ENCODE results near the gene ORAI2. TPM values are rescaled to one million over a fixed set of nuclear protein-coding genes. Genes with fewer than 3 reads are reported as not detected.
A peak's percentile ranks its signal among the peaks of the same experiment; 100 is the strongest.
"Not testable (repeated sequence)": the region's sequence is repeated elsewhere in the genome, so short reads cannot be mapped to it uniquely, and the experiment has no call there.

Gene ORAI2
- total and polyA plus RNA-seq, 7 experiments from 2014 or later, result 19.9 to 72.6 (median 28.5) TPM

DNA sequence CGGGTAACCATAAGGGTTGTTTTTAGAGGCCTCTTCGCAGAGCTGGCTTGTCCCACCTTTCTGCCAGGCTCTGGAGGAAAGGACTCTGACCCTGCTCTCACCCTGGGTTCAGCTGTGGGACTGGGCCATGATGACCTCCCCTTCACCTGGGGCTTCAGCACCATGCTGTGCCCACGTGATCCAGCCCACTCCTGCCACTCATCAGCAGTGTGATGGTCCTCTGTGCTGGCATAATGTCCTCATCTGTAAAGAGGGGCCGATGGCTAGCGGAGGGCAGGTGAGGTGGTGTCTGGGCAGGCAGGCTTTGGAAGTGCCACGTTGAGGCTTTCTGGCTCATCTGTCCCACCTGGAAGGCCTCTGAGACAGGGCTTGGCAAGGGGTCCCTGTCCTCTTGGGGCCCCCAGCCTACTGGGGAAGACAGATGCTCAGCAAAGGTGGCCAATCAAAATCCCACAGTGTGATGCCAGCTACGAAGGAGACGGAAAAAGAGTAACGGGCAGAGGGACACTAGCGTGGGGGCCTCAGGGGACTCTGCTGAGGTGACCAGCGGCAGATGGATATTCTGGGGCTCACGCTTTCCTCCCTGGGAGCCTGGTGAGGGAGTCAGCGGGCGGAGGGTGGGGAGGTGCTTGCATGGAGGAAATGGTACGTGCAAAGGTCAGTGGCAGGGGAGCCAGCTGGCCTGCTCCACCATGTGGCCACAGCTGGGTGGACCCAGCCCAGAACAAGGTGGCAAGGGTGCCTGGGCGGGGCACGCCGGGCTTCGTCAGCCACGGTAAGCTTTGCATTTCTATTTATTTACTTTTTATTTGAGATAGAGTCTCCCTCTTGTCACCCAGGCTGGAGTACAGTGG lies 36.8 kb downstream of the ORAI2 start:
- Histone ChIP-seq H3K4me1 (ENCODE audit: control insufficient read depth in 2 of 2, insufficient read depth in 2 of 2, low read length in 2 of 2) (peaks cover 9 to 13% of the 10 kb centered on the region in 2 donors), H3K27ac (ENCODE audit: low read depth, low read length) (no peak overlapping the region), H3K9me3 (ENCODE audit: control insufficient read depth in 2 of 3, low read length in 3 of 3) (no peaks in the 10 kb centered on the region), H3K36me3 (ENCODE audit: control insufficient read depth in 2 of 3, insufficient read depth in 3 of 3, low read length in 3 of 3) (peaks cover 0 to 59% (median 0%) of the 10 kb centered on the region in 3 experiments), H3K27me3 (ENCODE audit: control insufficient read depth in 2 of 2, insufficient read depth in 2 of 2, low read length in 2 of 2) (no peaks in the 10 kb centered on the region), H3K4me3 (ENCODE audit: low read length) (no peak overlapping the region)
- intact Hi-C loops (cut with micrococcal nuclease), result loop anchor here (5.0 to 10.0 kb wide), 2 partner anchors 185 to 193 kb away; partner anchors contain the start of gene SH2B2 (in 1 of the 2)
- Mint-ChIP-seq H3K36me3 (peaks cover 0 to 9% (median 0%) of the 10 kb centered on the region in 5 donors), H3K4me3 (no peak overlapping the region), H3K9me3 (no peaks in the 10 kb centered on the region), H3K27me3 (no peaks in the 10 kb centered on the region), H3K4me1 (peaks cover 0 to 20% (median 18%) of the 10 kb centered on the region in 7 donors), H3K27ac (peak overlapping the region in 1 of 9 donors; percentile 24)
- ATAC-seq (no peak), DNase-seq (no peak)
- POLR2A ChIA-PET, result interaction anchor here (1.3 kb wide), 1 partner anchor 58 kb away, joined by 4 read pairs; no protein-coding TSS in a partner anchor
- CTCF ChIA-PET, result no interaction called here

DNA sequence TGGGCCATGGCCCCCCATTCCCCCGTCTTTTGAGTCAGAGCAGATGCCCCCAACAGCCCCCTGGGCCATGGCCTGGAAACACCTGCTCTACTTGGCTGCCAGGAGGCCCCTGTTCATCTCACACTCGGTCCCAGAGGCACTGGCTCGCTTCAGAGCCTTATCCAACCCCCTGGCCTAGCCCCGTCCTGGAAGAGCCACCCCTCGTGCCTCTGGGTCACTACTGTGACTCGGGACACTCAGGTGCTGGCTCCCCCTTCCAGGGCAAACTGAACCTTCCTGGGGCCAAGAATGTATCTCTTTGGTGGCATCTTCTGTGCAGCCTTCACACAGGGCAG lies 38.4 kb downstream of the ORAI2 start:
- no peak overlapping the region for H3K4me3 Mint-ChIP-seq
- no peaks in the 10 kb centered on the region for H3K27me3 Mint-ChIP-seq
- H3K36me3 Mint-ChIP-seq, result peaks cover 0 to 4% (median 0%) of the 10 kb centered on the region in 5 donors
- peaks cover 0 to 2% of the 10 kb centered on the region in 2 donors for H3K4me1 ChIP-seq (ENCODE audit: control insufficient read depth in 2 of 2, insufficient read depth in 2 of 2, low read length in 2 of 2)
- H3K27me3 ChIP-seq (ENCODE audit: control insufficient read depth in 2 of 2, insufficient read depth in 2 of 2, low read length in 2 of 2), result no peaks in the 10 kb centered on the region
- H3K27ac ChIP-seq (ENCODE audit: low read depth, low read length), result no peak overlapping the region
- intact Hi-C loops (cut with micrococcal nuclease), result no loop called here
- no peaks in the 10 kb centered on the region for H3K9me3 Mint-ChIP-seq
- DNase-seq (no peak), ATAC-seq (no peak)
- peaks cover 0 to 6% (median 5%) of the 10 kb centered on the region in 7 donors for H3K4me1 Mint-ChIP-seq
- no peak overlapping the region for H3K4me3 ChIP-seq (ENCODE audit: low read length)
- CTCF ChIA-PET, result interaction anchor here (1.0 kb wide), 1 partner anchor 67 kb away, joined by 3 read pairs; no protein-coding TSS in a partner anchor
- no peaks in the 10 kb centered on the region for H3K9me3 ChIP-seq (ENCODE audit: control insufficient read depth in 2 of 3, low read length in 3 of 3)
- peak overlapping the region in 3 of 9 donors; percentile 3 to 55 (median 42) for H3K27ac Mint-ChIP-seq
- POLR2A ChIA-PET, result no interaction called here
- peaks cover 0 to 57% (median 0%) of the 10 kb centered on the region in 3 experiments for H3K36me3 ChIP-seq (ENCODE audit: control insufficient read depth in 2 of 3, insufficient read depth in 3 of 3, low read length in 3 of 3)

DNA sequence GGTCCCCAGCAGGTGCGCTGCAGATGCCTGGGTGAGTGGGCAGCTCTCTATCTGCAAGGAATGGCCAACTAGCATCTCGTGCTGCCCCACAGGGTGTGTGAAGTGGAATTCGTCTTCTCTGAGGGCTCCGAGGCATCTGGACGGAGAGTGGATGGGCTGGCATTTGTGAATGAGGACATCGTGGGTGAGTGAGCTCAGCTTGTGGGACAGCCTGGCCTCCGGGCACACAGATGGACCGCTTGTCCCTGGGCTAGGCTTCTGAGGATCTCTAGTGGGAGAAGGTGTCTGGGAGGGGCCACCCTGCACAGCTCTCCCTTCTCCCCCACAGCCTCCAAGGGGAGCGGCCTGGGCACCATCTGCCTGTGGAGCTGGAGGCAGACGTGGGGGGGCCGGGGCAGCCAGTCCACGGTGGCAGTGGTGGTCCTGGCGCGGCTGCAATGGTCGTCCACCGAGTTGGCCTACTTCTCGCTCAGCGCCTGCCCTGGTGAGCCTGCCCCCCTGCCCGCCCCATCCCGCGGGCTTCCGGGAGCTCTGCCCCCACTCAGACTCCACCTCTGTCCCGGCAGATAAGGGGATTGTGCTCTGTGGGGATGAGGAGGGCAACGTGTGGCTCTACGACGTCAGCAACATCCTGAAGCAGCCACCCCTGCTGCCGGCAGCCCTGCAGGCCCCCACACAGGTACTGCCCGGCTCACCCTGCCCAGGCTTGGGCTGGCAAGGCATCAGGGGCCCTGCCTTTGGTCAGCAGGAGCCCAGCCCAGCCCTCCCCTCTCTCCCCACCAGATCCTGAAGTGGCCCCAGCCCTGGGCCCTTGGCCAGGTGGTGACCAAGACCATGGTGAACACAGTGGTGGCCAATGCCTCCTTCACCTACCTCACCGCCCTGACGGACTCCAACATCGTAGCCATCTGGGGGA lies 39.0 kb downstream of the ORAI2 start:
- no peaks in the 10 kb centered on the region for H3K9me3 Mint-ChIP-seq
- Histone ChIP-seq H3K9me3 (ENCODE audit: control insufficient read depth in 2 of 3, low read length in 3 of 3) (no peaks in the 10 kb centered on the region), H3K27me3 (ENCODE audit: control insufficient read depth in 2 of 2, insufficient read depth in 2 of 2, low read length in 2 of 2) (no peaks in the 10 kb centered on the region), H3K27ac (ENCODE audit: low read depth, low read length) (no peak overlapping the region), H3K36me3 (ENCODE audit: control insufficient read depth in 2 of 3, insufficient read depth in 3 of 3, low read length in 3 of 3) (peaks cover 0 to 57% (median 0%) of the 10 kb centered on the region in 3 experiments), H3K4me1 (ENCODE audit: control insufficient read depth in 2 of 2, insufficient read depth in 2 of 2, low read length in 2 of 2) (no peaks in the 10 kb centered on the region), H3K4me3 (ENCODE audit: low read length) (no peak overlapping the region)
- ChIA-PET CTCF (no interaction called here), POLR2A (interaction anchor here (0.6 kb wide), 1 partner anchor 32 kb away, joined by 3 read pairs; no protein-coding TSS in a partner anchor)
- no peak overlapping the region for H3K4me3 Mint-ChIP-seq
- ATAC-seq (no peak), DNase-seq (no peak)
- intact Hi-C loops (cut with micrococcal nuclease), result no loop called here
- H3K36me3 Mint-ChIP-seq, result peaks cover 0 to 4% (median 0%) of the 10 kb centered on the region in 5 donors
- peaks cover 0 to 4% (median 0%) of the 10 kb centered on the region in 7 donors for H3K4me1 Mint-ChIP-seq
- H3K27me3 Mint-ChIP-seq, result no peaks in the 10 kb centered on the region
- peak overlapping the region in 3 of 9 donors; percentile 3 to 55 (median 42) for H3K27ac Mint-ChIP-seq

DNA sequence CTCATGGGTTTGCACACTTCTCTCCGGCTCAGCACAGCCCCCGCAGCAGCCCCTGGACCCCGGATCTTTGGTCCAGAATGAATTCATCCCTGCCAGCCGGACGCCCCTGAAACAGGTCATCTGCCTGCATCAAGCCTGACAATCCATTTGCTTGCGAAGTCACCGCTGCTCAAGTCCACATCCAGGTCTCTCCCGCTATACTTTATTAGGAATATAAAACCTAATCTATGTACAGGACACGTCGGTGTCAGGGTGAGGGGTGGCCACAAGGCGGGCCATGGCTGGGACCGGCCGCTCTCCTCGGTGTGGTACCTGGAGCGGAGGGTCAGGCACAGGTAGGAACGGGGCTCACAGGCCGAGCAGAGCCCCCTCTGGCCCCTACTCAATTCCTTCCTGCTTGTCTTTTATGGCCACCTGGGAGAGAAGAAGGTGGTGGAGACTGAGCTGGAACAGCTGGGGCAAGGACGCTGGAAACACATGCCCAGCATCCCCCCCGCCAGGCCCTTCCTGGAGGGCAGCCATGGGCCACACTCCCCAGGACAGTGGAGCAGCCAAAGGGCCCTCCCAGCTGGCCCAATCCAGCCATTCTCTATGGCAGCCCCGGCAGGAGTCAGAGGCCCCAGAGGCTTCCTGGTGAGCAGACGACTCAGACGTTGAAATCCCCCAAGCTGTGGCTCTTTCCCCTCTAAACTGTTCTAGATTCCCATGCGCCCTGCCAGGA lies 40.1 kb downstream of the ORAI2 start:
- Histone ChIP-seq H3K4me3 (ENCODE audit: low read length) (no peak overlapping the region), H3K27ac (ENCODE audit: low read depth, low read length) (no peak overlapping the region), H3K4me1 (ENCODE audit: control insufficient read depth in 2 of 2, insufficient read depth in 2 of 2, low read length in 2 of 2) (no peaks in the 10 kb centered on the region), H3K36me3 (ENCODE audit: control insufficient read depth in 2 of 3, insufficient read depth in 3 of 3, low read length in 3 of 3) (peaks cover 0 to 46% (median 0%) of the 10 kb centered on the region in 3 experiments), H3K27me3 (ENCODE audit: control insufficient read depth in 2 of 2, insufficient read depth in 2 of 2, low read length in 2 of 2) (no peaks in the 10 kb centered on the region), H3K9me3 (ENCODE audit: control insufficient read depth in 2 of 3, low read length in 3 of 3) (no peaks in the 10 kb centered on the region)
- Mint-ChIP-seq H3K9me3 (no peaks in the 10 kb centered on the region), H3K4me1 (peaks cover 0 to 4% (median 0%) of the 10 kb centered on the region in 7 donors), H3K27ac (no peak overlapping the region), H3K27me3 (no peaks in the 10 kb centered on the region), H3K4me3 (no peak overlapping the region), H3K36me3 (peaks cover 0 to 4% (median 0%) of the 10 kb centered on the region in 5 donors)
- ATAC-seq, result no peak
- intact Hi-C loops (cut with micrococcal nuclease), result no loop called here
- ChIA-PET POLR2A (no interaction called here), CTCF (no interaction called here)
- DNase-seq, result no peak

DNA sequence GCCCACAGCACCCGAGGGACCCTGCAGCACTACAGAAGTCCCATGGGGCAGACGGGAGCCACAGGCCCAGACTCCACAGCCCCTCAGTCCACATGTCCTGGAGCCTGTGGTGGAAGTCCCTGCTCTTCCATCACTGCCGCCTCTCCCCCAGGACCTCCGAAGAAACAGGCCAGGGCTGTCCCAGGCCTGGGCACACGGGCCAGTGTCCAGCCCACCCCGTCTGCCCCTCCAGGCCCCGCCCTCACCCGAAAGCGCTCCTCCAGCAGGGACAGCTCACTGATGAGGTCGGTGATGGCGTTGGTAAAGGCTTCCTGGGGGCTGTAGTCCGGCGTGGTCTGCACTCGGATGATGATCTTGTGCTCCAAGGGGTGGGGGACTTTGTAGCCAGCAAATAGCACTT lies 40.7 kb downstream of the ORAI2 start:
- H3K9me3 Mint-ChIP-seq; H3K4me1 ChIP-seq (ENCODE audit: control insufficient read depth in 2 of 2, insufficient read depth in 2 of 2, low read length in 2 of 2); H3K27ac Mint-ChIP-seq; H3K9me3 ChIP-seq (ENCODE audit: control insufficient read depth in 2 of 3, low read length in 3 of 3); H3K4me1 Mint-ChIP-seq; intact Hi-C loops (cut with micrococcal nuclease); H3K4me3 Mint-ChIP-seq; H3K4me3 ChIP-seq (ENCODE audit: low read length); ATAC-seq; H3K27me3 Mint-ChIP-seq; H3K36me3 Mint-ChIP-seq; H3K27ac ChIP-seq (ENCODE audit: low read depth, low read length); H3K27me3 ChIP-seq (ENCODE audit: control insufficient read depth in 2 of 2, insufficient read depth in 2 of 2, low read length in 2 of 2); POLR2A ChIA-PET; CTCF ChIA-PET: not testable (repeated sequence)
- peak in 1 of 9 donors; percentile 14 for DNase-seq
- H3K36me3 ChIP-seq (ENCODE audit: control insufficient read depth in 2 of 3, insufficient read depth in 3 of 3, low read length in 3 of 3), result peaks cover 0 to 39% (median 0%) of the 10 kb centered on the region in 3 experiments

DNA sequence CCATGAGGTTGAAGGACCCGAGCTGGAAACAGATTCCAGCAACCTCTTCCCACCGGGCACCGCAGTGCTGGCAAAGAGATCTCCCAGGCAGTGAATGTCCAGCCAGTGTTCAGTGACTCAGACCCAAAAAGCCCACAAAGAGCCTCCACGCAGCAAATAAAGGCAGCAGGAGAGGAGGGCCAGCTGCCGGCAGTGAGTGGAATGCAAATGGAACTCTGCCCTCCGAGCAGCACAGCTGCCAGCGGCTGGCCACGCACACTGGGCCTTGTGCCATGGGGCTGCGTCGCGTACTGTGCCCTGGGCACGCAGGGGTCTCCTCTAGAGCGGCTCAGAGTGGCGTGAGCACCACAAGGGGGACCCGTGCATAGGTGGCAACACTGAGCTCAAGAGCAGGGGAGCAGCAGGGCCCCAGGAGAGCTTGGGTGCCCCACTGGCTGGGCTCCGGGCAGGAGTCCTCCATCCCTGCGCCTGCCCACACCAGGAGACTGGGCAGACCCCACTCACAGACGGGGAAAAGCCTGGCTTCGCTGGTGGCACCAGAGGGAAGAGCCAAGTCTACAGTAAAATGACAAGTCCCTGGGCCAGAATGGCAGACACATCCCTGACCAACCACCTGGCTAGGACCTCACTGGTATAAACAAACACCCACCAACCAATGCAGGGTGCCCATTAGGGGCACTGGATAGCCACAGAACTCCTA lies 41.5 kb downstream of the ORAI2 start:
- H3K4me3 Mint-ChIP-seq; H3K4me3 ChIP-seq (ENCODE audit: low read length); CTCF ChIA-PET; H3K36me3 Mint-ChIP-seq; H3K4me1 ChIP-seq (ENCODE audit: control insufficient read depth in 2 of 2, insufficient read depth in 2 of 2, low read length in 2 of 2); H3K9me3 ChIP-seq (ENCODE audit: control insufficient read depth in 2 of 3, low read length in 3 of 3); H3K9me3 Mint-ChIP-seq; H3K27me3 Mint-ChIP-seq; ATAC-seq; H3K27ac ChIP-seq (ENCODE audit: low read depth, low read length); intact Hi-C loops (cut with micrococcal nuclease); H3K27ac Mint-ChIP-seq; H3K4me1 Mint-ChIP-seq; POLR2A ChIA-PET; H3K27me3 ChIP-seq (ENCODE audit: control insufficient read depth in 2 of 2, insufficient read depth in 2 of 2, low read length in 2 of 2): not testable (repeated sequence)
- H3K36me3 ChIP-seq (ENCODE audit: control insufficient read depth in 2 of 3, insufficient read depth in 3 of 3, low read length in 3 of 3), result peaks cover 0 to 32% (median 0%) of the 10 kb centered on the region in 3 experiments
- DNase-seq, result peak in 2 of 9 donors; percentile 3 to 16
